ENCODE measurements around the gene FOXD4L6.
"Not testable (repeated sequence)": the region's sequence is repeated elsewhere in the genome, so short reads cannot be mapped to it uniquely, and the experiment has no call there.

FOXD4L6 gene

DNA sequence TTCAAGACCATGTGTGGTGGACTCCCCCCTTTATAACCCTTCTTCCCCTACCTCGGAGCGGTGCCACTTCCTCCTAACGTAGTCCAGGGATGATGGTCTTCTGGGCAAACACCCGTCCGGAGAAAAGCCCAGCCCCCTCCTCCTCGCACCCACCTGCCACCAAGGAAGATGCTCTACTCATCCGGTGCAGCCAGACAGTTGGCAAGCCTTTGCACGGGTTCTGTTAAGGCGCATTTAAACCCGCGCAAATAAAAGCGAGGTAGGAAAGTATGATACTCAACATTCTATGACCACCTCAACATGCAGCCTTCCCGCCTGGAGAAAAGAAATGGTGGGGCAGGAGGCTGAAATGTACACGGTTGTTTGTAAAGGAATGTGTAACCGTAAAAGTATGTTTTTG is at the start of gene FOXD4L6:
Gene FOXD4L6 (minus strand): TSS at position 101 of the 400 bp plus-strand sequence. CDS start 298 bp downstream, outside the sequence.
- not testable (repeated sequence) for DNase-seq

- DNase-seq: not testable (repeated sequence)
Observed at GRCh38 chr9:41174994-41175393, 46.5 kb upstream of the FOXD4L6 start.

DNA sequence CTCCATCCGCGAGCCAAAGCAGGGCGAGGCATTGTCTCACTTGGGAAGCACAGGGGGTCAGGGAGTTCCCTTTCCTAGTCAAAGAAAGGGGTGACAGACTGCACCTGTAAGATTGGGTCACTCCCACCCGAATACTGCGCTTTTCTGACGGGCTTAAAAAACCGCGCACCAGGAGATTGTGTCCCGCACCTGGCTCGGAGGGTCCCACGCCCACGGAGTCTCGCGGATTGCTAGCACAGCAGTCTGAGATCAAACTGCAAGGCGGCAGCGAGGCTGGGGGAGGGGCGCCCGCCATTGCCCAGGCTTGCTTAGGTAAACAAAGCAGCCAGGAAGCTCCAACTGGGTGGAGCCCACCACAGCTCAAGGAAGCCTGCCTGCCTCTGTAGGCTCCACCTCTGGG is 21.6 kb upstream of the FOXD4L6 start:
- DNase-seq: not testable (repeated sequence)

- DNase-seq: not testable (repeated sequence)
Observed at GRCh38 chr9:41141878-41142277, 13.4 kb upstream of the FOXD4L6 start.

- DNase-seq: not testable (repeated sequence)
Observed at GRCh38 chr9:41126746-41127446, 1.6 kb downstream of the FOXD4L6 start.

DNA sequence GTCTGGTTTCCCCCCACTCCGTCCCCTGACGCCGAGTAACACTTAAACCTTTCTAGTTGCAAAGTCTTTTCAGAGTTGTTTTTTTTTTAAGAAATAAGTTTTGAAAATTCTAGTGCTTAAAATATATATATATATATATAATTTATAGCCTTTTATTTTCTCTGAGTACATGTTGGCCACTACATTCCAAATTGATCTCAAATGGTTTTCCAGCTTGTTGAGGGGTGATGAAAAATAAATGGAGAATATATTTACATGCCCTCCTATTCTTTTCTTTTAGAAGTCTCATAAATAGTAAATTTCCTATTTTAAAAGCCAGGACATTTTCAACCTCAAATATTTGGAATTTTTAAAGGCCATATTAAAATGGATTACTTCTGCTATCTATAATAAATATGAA is 2.5 kb downstream of the FOXD4L6 start:
- not testable (repeated sequence) for DNase-seq

GRCh38 chr9:41125109-41125658 is 3.3 kb downstream of the FOXD4L6 start:
- not testable (repeated sequence) for DNase-seq

DNA sequence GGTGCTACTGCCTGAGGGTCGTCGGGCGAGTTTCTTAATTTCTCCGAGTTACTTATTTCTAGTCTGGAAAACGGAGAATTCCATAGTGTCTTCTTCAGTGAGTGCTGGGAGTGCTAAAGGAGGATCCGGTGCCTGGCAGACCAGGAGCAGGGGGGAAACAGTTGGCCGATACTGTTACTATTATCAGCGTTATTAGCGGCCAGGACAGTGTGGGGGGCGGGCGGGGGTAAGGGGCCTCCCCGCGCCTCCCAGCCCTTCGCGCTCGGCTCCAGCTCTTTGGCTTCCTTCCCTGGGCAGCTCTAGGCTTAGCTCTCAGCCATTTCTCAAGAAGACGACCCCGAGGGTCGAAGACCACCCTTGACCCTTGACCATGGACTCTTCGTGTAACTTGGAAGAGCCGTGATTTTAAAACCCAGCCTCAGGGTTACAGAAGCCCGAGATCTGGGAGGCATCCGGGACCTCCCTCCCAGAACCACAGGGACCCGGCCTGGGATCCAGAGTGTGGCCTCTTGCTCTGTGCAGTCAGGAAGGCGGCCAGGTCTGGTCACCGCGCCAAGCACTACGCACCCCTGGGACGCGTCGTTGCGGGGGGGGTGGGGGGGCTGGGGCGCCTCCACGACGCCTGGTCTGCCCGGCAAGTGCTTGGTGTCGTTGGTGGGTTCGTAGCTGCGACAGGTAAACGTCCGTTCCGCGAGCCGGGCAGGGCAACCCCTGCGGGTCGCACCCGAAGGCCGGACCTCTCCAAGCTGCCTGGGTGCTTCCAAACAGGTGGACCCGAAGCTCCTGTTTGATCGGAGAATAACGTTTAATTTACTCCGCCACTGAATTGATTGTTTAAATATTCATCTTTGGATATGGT is 4.0 kb downstream of the FOXD4L6 start:
- DNase-seq: not testable (repeated sequence)

- not testable (repeated sequence) for DNase-seq
Observed at GRCh38 chr9:41123812-41124211, 4.7 kb downstream of the FOXD4L6 start.

DNA sequence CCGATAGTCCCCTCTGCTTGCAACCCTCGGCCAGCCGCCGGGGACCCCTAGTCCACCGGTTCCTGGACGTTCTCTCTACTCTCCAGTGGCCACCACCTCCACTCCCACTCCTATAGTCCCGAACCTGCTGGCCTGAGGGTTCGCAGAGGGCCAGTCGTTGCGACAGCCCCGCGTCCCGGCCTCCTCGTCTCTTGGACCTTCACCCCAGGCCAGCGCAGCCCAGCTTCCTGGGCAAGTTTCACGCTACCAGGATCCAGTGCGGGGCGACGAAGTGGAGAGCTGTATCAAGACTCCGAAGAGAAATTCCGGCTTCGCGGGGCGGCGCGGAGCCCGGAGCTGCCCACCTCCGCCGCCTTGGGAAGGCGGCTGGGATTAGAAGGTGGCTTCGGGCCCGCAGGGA is 5.1 kb downstream of the FOXD4L6 start:
- not testable (repeated sequence) for DNase-seq

- DNase-seq: not testable (repeated sequence)
Observed at GRCh38 chr9:41120696-41121095, 7.8 kb downstream of the FOXD4L6 start.

GRCh38 chr9:41119719-41120118 is 8.8 kb downstream of the FOXD4L6 start:
- DNase-seq: not testable (repeated sequence)

GRCh38 chr9:41119311-41119710 is 9.2 kb downstream of the FOXD4L6 start:
- not testable (repeated sequence) for DNase-seq

DNA sequence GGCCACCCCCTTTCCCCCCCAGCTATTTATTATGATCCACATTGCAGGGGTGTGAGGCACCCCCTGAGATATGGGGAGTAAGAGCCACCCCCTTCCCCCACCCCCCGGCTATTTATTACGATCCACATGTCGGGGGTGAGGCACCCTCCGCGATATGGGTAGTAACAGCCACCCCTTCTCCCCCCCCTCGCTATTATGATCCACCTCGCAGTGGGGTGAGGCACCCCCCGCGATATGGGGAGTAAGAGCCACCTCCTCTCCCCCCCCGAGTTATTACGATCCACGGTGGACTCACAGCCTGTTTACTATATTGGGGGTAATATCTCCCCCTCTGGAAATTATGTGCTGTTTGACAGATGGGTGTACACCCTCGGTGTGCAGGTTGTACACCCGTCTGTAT is 15.1 kb downstream of the FOXD4L6 start:
- not testable (repeated sequence) for DNase-seq

- DNase-seq: not testable (repeated sequence)
Observed at GRCh38 chr9:41111414-41111813, 17.1 kb downstream of the FOXD4L6 start.

GRCh38 chr9:41110913-41111312 is 17.6 kb downstream of the FOXD4L6 start:
- not testable (repeated sequence) for DNase-seq

- DNase-seq: not testable (repeated sequence)
Observed at GRCh38 chr9:41109253-41109652, 19.2 kb downstream of the FOXD4L6 start.

DNA sequence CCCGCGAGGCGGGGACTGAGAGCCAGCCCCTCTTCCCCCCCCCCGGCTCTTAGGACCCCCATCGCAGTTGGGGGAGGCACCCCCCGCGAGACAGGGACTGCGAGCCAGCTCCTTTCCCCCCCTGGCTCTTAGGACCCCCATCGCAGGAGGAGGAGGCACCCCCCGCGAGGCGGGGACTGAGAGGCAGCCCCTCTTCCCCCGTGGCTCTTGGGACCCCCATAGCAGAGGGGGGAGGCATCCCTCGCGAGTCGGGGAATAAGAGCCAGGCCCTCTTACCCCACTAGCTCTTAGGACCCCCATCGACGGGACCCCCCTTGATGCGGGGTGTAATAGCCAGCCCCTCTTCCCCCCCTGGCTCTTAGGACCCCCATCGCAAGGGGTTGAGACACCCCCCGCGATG is 19.7 kb downstream of the FOXD4L6 start:
- DNase-seq: not testable (repeated sequence)

- not testable (repeated sequence) for DNase-seq
Observed at GRCh38 chr9:41106472-41107116, 21.9 kb downstream of the FOXD4L6 start.

DNA sequence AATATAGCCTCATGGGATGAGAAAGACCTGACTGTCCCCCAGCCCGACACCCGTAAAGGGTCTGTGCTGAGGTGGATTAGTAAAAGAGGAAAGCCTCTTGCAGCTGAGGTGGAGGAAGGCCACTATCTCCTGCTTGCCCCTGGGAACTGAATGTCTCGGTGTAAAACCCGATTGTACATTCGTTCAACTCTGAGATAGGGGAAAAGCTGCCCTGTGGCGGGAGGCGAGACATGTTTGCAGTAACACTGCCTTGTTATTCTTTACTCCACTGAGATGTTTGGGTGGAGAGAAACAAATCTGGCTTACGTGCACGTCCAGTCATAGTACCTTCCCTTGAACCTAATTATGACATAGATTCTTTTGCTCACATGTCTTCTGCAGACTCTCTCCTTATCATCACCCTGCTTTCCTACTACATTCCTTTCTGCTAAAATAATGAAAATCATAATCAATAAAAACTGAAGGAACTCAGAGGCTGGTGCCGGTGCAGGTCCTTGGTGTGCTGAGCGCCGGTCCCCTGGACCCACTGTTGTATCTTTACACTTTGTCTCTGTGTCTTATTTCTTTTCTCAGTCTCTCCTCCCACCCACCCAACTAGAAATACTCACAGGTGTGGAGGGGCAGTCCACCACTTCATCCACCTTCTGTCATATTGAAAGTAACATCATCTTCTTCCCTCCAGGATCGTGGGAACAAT is 22.8 kb downstream of the FOXD4L6 start:
- not testable (repeated sequence) for DNase-seq

DNA sequence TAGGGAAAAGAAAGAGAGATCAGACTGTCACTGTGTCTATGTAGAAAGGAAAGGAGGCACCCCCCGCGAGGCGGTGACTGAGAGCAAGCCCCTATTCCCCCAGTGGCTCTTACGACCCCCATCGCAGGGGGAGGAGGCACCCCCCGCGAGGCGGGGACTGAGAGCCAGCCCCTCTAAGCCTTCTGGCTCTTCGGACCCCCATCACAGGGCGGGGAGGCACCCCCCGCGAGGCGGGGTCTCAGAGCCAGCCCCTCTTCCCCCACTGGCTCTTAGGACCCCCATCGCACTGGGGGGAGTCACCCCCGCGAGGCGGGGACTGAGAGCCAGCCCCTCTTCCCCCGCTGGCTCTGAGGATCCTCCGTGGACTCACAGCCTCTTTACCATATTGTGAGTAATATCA is 23.9 kb downstream of the FOXD4L6 start:
- not testable (repeated sequence) for DNase-seq

- not testable (repeated sequence) for DNase-seq
Observed at GRCh38 chr9:41100508-41100907, 28.0 kb downstream of the FOXD4L6 start.

Data from amniotic stem cell (primary cell).